HL-60 (cell line): ENCODE data around the gene C9orf72.

Experiments
- DNase-seq, 2 experiments: peaks; one replicate each; pipeline ENCODE4 v3.0.0-alpha.2; 2010 to 2020; ENCODE audit warnings: low read depth in 1 of 2, low spot score in 1 of 2
- H3K27ac ChIP-seq: fragments of 250-450 bp; sonication (Bioruptor Pico); replicated peaks from 2 replicates; pipeline ENCODE4 v1.5.1; 2020; ENCODE audit warnings: mild to moderate bottlenecking, moderate library complexity
- H3K27me3 ChIP-seq: fragments of 250-450 bp; sonication (Bioruptor Pico); 2 replicates; pipeline ENCODE4 v1.5.1; 2021; ENCODE audit warnings: mild to moderate bottlenecking, moderate library complexity; ENCODE audit not compliant: insufficient read depth, poor library complexity, severe bottlenecking
- H3K4me3 ChIP-seq: replicated peaks from 2 replicates; pipeline ENCODE4 v1.5.1; 2011; ENCODE audit warnings: mild to moderate bottlenecking, control low read depth, low read length; ENCODE audit not compliant: insufficient read depth
- GABPA ChIP-seq: IDR thresholded peaks from 2 replicates; pipeline ENCODE4 v1.6.1; 2012; ENCODE audit warnings: low read depth
- POLR2AphosphoS5 ChIP-seq: IDR thresholded peaks from 2 replicates; pipeline ENCODE4 v1.6.1; 2012; ENCODE audit warnings: low read depth
- SPI1 ChIP-seq: IDR thresholded peaks from 2 replicates; pipeline ENCODE4 v1.6.1; 2012; ENCODE audit warnings: low read depth, mild to moderate bottlenecking, borderline replicate concordance
- TF ChIP-seq, protein P1 (sequence below): IDR thresholded peaks from 2 replicates; pipeline ENCODE4 v1.6.1; 2012; ENCODE audit warnings: low read depth; ENCODE audit not compliant: insufficient replicate concordance
- TF ChIP-seq, protein P2 (sequence below): IDR thresholded peaks from one replicate; pipeline ENCODE4 v1.5.1; 2011; ENCODE audit warnings: low read length, control low read depth, inconsistent platforms; ENCODE audit not compliant: insufficient read depth

The C9orf72 gene

DNA sequence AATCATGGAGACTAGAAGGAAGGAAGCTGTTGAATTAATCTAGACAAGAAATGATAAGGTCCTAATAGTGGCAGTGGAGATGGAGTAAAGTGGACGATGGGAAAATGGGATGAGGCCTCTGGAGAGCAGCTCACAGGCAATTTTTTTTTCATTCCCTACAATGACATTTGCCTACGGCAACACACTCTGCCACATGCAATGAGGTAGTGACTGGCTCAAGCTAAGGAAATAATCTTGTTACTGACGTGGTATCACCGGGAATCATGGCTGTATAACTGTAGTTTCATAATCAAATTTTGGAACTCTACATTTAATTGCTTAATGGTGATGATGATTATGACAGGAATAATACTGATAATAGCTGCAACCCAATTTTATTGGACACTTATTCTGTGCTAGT, 31.5 kb downstream of the C9orf72 start:
- Histone ChIP-seq H3K4me3 (no peak overlapping the region), H3K27ac (no peak overlapping the region), H3K27me3 (no peaks in the 10 kb centered on the region)
- TF ChIP-seq, protein P1, sequence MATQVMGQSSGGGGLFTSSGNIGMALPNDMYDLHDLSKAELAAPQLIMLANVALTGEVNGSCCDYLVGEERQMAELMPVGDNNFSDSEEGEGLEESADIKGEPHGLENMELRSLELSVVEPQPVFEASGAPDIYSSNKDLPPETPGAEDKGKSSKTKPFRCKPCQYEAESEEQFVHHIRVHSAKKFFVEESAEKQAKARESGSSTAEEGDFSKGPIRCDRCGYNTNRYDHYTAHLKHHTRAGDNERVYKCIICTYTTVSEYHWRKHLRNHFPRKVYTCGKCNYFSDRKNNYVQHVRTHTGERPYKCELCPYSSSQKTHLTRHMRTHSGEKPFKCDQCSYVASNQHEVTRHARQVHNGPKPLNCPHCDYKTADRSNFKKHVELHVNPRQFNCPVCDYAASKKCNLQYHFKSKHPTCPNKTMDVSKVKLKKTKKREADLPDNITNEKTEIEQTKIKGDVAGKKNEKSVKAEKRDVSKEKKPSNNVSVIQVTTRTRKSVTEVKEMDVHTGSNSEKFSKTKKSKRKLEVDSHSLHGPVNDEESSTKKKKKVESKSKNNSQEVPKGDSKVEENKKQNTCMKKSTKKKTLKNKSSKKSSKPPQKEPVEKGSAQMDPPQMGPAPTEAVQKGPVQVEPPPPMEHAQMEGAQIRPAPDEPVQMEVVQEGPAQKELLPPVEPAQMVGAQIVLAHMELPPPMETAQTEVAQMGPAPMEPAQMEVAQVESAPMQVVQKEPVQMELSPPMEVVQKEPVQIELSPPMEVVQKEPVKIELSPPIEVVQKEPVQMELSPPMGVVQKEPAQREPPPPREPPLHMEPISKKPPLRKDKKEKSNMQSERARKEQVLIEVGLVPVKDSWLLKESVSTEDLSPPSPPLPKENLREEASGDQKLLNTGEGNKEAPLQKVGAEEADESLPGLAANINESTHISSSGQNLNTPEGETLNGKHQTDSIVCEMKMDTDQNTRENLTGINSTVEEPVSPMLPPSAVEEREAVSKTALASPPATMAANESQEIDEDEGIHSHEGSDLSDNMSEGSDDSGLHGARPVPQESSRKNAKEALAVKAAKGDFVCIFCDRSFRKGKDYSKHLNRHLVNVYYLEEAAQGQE = no peak
- TF ChIP-seq SPI1 = no peak
- no peak for TF ChIP-seq POLR2AphosphoS5
- TF ChIP-seq, protein P2, sequence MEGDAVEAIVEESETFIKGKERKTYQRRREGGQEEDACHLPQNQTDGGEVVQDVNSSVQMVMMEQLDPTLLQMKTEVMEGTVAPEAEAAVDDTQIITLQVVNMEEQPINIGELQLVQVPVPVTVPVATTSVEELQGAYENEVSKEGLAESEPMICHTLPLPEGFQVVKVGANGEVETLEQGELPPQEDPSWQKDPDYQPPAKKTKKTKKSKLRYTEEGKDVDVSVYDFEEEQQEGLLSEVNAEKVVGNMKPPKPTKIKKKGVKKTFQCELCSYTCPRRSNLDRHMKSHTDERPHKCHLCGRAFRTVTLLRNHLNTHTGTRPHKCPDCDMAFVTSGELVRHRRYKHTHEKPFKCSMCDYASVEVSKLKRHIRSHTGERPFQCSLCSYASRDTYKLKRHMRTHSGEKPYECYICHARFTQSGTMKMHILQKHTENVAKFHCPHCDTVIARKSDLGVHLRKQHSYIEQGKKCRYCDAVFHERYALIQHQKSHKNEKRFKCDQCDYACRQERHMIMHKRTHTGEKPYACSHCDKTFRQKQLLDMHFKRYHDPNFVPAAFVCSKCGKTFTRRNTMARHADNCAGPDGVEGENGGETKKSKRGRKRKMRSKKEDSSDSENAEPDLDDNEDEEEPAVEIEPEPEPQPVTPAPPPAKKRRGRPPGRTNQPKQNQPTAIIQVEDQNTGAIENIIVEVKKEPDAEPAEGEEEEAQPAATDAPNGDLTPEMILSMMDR = no peak
- TF ChIP-seq GABPA = no peak
- DNase-seq = no peak

DNA sequence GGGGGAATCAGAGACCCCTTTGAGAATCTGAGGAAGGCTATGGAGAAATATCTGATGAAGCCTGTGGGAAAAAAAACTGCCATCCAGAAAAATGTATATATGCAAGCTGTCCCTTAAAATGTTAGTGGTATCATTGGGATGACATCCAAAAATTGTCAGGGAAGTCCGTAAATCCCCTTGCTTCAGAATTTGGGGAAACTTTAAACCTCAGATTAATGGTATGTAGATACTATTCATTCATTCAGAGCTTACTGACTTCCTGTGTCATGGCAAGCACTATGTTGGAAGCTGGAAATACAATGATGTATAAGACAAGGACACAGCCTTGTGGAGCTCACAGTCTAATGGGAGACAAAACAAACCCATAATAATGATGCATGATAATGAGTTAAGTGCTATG, 32.8 kb downstream of the C9orf72 start:
- no peak for TF ChIP-seq POLR2AphosphoS5
- TF ChIP-seq, protein P1 = no peak
- TF ChIP-seq, protein P2 = no peak
- no peak for TF ChIP-seq SPI1
- TF ChIP-seq GABPA = no peak
- no peak for DNase-seq
- Histone ChIP-seq H3K4me3 (no peak overlapping the region), H3K27ac (no peak overlapping the region), H3K27me3 (no peaks in the 10 kb centered on the region)

DNA sequence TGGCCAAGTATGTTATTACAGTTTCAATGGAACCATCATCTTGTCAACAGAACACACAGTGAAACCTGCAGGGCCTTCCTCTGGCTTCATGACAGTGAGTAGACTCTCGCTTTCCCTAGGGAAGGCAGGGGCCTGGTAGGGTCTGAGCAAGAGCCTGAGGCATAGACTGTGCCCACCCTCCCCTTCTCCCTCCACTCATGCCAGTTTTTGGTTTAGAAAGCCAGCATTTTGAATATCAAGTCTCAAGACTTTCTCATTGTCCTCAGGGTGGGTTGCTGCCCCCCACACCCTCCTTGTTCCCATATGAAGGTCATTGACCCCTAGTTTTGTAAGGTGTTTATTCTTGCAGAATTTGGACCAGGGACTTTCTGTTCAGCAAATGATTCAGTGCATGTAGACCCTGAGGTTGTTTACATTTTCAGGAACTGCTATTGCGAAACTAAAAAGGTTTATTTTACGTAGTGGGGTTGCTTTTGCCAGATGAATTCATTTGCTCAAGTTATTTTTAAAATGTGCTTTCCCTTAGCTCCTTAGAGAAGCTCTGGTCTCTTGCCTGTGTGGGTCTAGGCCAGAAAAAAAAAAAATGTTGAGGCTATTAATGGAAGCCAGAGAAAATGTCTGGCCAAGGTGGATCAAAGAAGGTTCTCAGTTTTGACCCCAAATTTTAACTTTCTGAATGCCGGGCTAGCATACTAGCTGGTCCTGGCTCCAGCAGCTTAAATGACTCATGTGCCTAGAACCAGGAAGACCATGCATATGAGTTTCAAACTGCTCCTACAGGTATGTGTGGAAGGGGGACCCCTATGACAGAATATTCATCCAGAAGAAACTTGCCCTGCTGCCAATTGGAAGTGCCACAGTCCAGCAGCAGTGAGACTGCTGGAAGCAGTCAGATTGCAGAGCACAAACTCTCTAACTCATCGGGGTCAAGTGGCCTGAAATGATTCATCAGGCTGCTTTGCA, 33.5 kb downstream of the C9orf72 start:
- no peaks in the 10 kb centered on the region for H3K27me3 ChIP-seq
- no peak overlapping the region for H3K4me3 ChIP-seq
- no peak overlapping the region for H3K27ac ChIP-seq
- TF ChIP-seq, protein P1 = no peak
- TF ChIP-seq SPI1 (no peak), POLR2AphosphoS5 (no peak), GABPA (no peak)
- TF ChIP-seq, protein P2 = no peak
- no peak for DNase-seq
